HepG2 (cell line): Measurements from ENCODE around the gene ZSWIM6. TPM values are rescaled to one million over a fixed set of nuclear protein-coding genes. Genes with fewer than 3 reads are reported as not detected.

ENCODE experiments used
- ATAC-seq: fragments of 200-7000 bp; cut with Tn5 transposase; 3 replicates; pipeline ENCODE4 v1.9.1; 2020; ENCODE audit warnings: mild to moderate bottlenecking, moderate library complexity
- BruUV-seq: library from RNA; stranded (reverse); fragments of 400-500 nt; replicated peaks from 2 replicates; lab custom pipeline; 2021; lab: Mats Ljungman, UMichigan
- CTCF ChIA-PET: fragments of 300-600 bp; formaldehyde crosslinking; extraction: SDS; loops from one replicate; lab custom pipeline; 2021; ENCODE audit warnings: low total read pairs, inconsistent platforms, low intra/inter-chr PET ratio; lab: Yijun Ruan, JAX
- POLR2A ChIA-PET: fragments of 350-600 bp; sonication (Branson Sonifier 250); formaldehyde crosslinking; loops from one replicate; lab custom pipeline; 2020; ENCODE audit warnings: antibody characterized with exemption, inconsistent platforms; lab: Yijun Ruan, JAX
- DNase-seq: peaks from one replicate; pipeline ENCODE4 v3.0.0-alpha.2; 2015; ENCODE audit warnings: low spot score
- FAIRE-seq: peaks from 3 replicates; lab custom pipeline; 2011; peaks lifted over from hg19 to GRCh38; lab: Jason Lieb, UNC
- H2AFZ ChIP-seq: one replicate; pipeline ENCODE4 v1.6.1; 2011; ENCODE audit warnings: low read length, inconsistent platforms
- H3K27ac ChIP-seq: fragments of 300-600 bp; 3 replicates; pipeline ENCODE4 v1.8.0; 2011; ENCODE audit warnings: mixed run types, mild to moderate bottlenecking, mixed read lengths, low read length, inconsistent platforms; ENCODE audit not compliant: insufficient read depth; ENCODE audit errors: extremely low read length
- H3K27me3 ChIP-seq, 2 experiments: fragments of 200-600 bp in 1 of 2; 2 replicates in 1 of 2; 3 replicates in 1 of 2; pipeline versions ENCODE4 v1.6.0 to v1.8.0; 2011; ENCODE audit warnings: low read length in 2 of 2, mild to moderate bottlenecking in 2 of 2, moderate library complexity in 2 of 2, inconsistent platforms in 1 of 2; ENCODE audit not compliant: insufficient read depth in 2 of 2, control insufficient read depth in 1 of 2
- H3K36me3 ChIP-seq, 2 experiments: fragments of 200-600 bp in 1 of 2; replicated peaks in 1 of 2; 2 replicates in 1 of 2; 3 replicates in 1 of 2; pipeline versions ENCODE4 v1.5.1 to v1.8.0; 2011; ENCODE audit warnings: low read length in 2 of 2, inconsistent platforms in 1 of 2; ENCODE audit not compliant: insufficient read depth in 2 of 2, control insufficient read depth in 1 of 2
- H3K4me1 ChIP-seq: 2 replicates; pipeline ENCODE4 v1.5.1; 2012; ENCODE audit warnings: low read length, inconsistent platforms; ENCODE audit not compliant: insufficient read depth
- H3K4me2 ChIP-seq: 2 replicates; pipeline ENCODE4 v1.6.0; 2011; ENCODE audit warnings: low read depth, low read length, inconsistent platforms
- H3K4me3 ChIP-seq, 3 experiments: fragments of 200-600 bp in 1 of 3; sonication (generic), shearing (Covaris generic) in 1 of 3; replicated peaks in 1 of 3; 2 replicates each; pipeline ENCODE4 v1.5.1; 2011 to 2016; ENCODE audit warnings: low read length in 3 of 3, inconsistent platforms in 2 of 3, low read depth in 2 of 3, mild to moderate bottlenecking in 2 of 3, control low read depth in 1 of 3, mixed read lengths in 1 of 3; ENCODE audit not compliant: insufficient read depth in 1 of 3
- H3K79me2 ChIP-seq: one replicate; pipeline ENCODE4 v1.6.1; 2011; ENCODE audit warnings: low read length, inconsistent platforms; ENCODE audit not compliant: insufficient read depth
- H3K9ac ChIP-seq: 2 replicates; pipeline ENCODE4 v1.6.0; 2011; ENCODE audit warnings: mild to moderate bottlenecking, low read depth, low read length, inconsistent platforms; ENCODE audit not compliant: insufficient read depth
- H3K9me3 ChIP-seq: 2 replicates; pipeline ENCODE4 v1.5.1; 2012; ENCODE audit warnings: mild to moderate bottlenecking, low read length
- H4K20me1 ChIP-seq: 2 replicates; pipeline ENCODE4 v1.6.0; 2011; ENCODE audit warnings: inconsistent platforms, mild to moderate bottlenecking, low read length, moderate library complexity; ENCODE audit not compliant: insufficient read depth
- EHMT2 ChIP-seq: fragments of 200-600 bp; sonication (generic); IDR thresholded peaks from 2 replicates; pipeline ENCODE4 v1.7.0; 2017; ENCODE audit warnings: antibody characterized with exemption, low read depth, low read length, borderline replicate concordance
- FOXC1 ChIP-seq: sonication (generic); formaldehyde crosslinking; IDR thresholded peaks from 2 replicates; pipeline ENCODE4 v1.8.0; 2022; ENCODE audit warnings: mild to moderate bottlenecking, missing genetic modification reagents, borderline replicate concordance
- GPBP1L1 ChIP-seq: sonication (generic); formaldehyde crosslinking; IDR thresholded peaks from 2 replicates; pipeline ENCODE4 v1.5.0; 2020; ENCODE audit warnings: mild to moderate bottlenecking, missing genetic modification reagents
- HOXA9 ChIP-seq: sonication (generic); formaldehyde crosslinking; IDR thresholded peaks from 2 replicates; pipeline ENCODE4 v1.8.1; 2022; ENCODE audit warnings: missing genetic modification reagents, mild to moderate bottlenecking, moderate library complexity, borderline replicate concordance
- NFE2L1 ChIP-seq: sonication (generic); formaldehyde crosslinking; IDR thresholded peaks from 2 replicates; pipeline ENCODE4 v1.4.0; 2020; ENCODE audit warnings: missing genetic modification reagents, mild to moderate bottlenecking, borderline replicate concordance
- RBAK ChIP-seq: sonication (generic); formaldehyde crosslinking; IDR thresholded peaks from 2 replicates; pipeline ENCODE4 v1.5.1; 2020; ENCODE audit warnings: mild to moderate bottlenecking, missing genetic modification reagents
- TBX2 ChIP-seq: sonication (generic); formaldehyde crosslinking; IDR thresholded peaks from 2 replicates; pipeline ENCODE4 v1.5.0; 2020; ENCODE audit warnings: missing genetic modification reagents, mild to moderate bottlenecking, borderline replicate concordance
- THYN1 ChIP-seq: sonication (generic); formaldehyde crosslinking; IDR thresholded peaks from 2 replicates; pipeline ENCODE4 v1.8.1; 2023; ENCODE audit warnings: low read depth, mild to moderate bottlenecking, moderate library complexity, missing genetic modification reagents, borderline replicate concordance
- TSC22D2 ChIP-seq: sonication (generic); formaldehyde crosslinking; IDR thresholded peaks from 2 replicates; pipeline ENCODE4 v1.5.1; 2020; ENCODE audit warnings: missing genetic modification reagents, mild to moderate bottlenecking, borderline replicate concordance
- ZBTB7A ChIP-seq: sonication (generic); formaldehyde crosslinking; IDR thresholded peaks from 2 replicates; pipeline ENCODE4 v1.8.0; 2022; ENCODE audit warnings: mild to moderate bottlenecking, missing genetic modification reagents
- ZFP36L1 ChIP-seq: sonication (generic); formaldehyde crosslinking; IDR thresholded peaks from 2 replicates; pipeline ENCODE4 v1.8.0; 2022; ENCODE audit warnings: mild to moderate bottlenecking, missing genetic modification reagents, moderate library complexity
- ZFX ChIP-seq: sonication (generic); formaldehyde crosslinking; IDR thresholded peaks from 2 replicates; pipeline ENCODE4 v1.4.0; 2020; ENCODE audit warnings: mild to moderate bottlenecking, low read depth, missing genetic modification reagents, moderate library complexity
- WGBS: methylation state at CpG from one replicate; pipeline ENCODE4 v1.1.6; 2017; ENCODE audit warnings: low lambda C conversion rate; 5-methylcytosine and 5-hydroxymethylcytosine counted together
- in situ Hi-C: cut with HindIII; loops from 2 replicates; pipeline ENCODE4 v1.10.0; 2017; ENCODE audit warnings: low pct_unique_long_range_greater_than_20kb; ENCODE audit not compliant: extremely low pct_ligation_motif_present
- intact Hi-C: fragments of 100-400 bp; cut with micrococcal nuclease; formaldehyde crosslinking; loops from one replicate; pipeline ENCODE4 v1.10.0; 2022; ENCODE audit not compliant: unreplicated experiment
- polyA plus RNA-seq, 8 experiments: library from polyadenylated mRNA; depleted of rRNA in 3 of 8; stranded (reverse) in 7 of 8; unstranded in 1 of 8; fragments of >200 nt; fragmentation: Illumina TruSeq in 4 of 8; extraction: Trizol in 4 of 8; gene quantifications; 2 replicates each; pipeline versions ENCODE4 v1.2.1 to v1.2.3, GENCODE V29; 2011 to 2016; ENCODE audit warnings: low read depth in 4 of 8, missing spikeins in 1 of 8, mixed read lengths in 1 of 8; ENCODE audit not compliant: insufficient read depth in 1 of 8
- total RNA-seq, 5 experiments: library from RNA; depleted of rRNA; stranded (reverse); fragments of >200 nt; fragmentation: Illumina TruSeq; extraction: Trizol; gene quantifications; 2 replicates each; pipeline ENCODE4 v1.2.3, GENCODE V29; 2016; ENCODE audit warnings: low read depth in 1 of 5
- TF ChIP-seq, protein P1 (sequence below): IDR thresholded peaks from 2 replicates; pipeline ENCODE4 v1.6.1; 2018; ENCODE audit warnings: missing genetic modification reagents
- TF ChIP-seq, protein P2 (sequence below): sonication (generic); formaldehyde crosslinking; IDR thresholded peaks from 2 replicates; pipeline ENCODE4 v1.4.0; 2020; ENCODE audit warnings: missing genetic modification reagents, borderline replicate concordance
- TF ChIP-seq, protein P3 (sequence below): sonication (generic); formaldehyde crosslinking; IDR thresholded peaks from 2 replicates; pipeline ENCODE4; 2020; ENCODE audit warnings: missing genetic modification reagents, mild to moderate bottlenecking, borderline replicate concordance

The ZSWIM6 gene
- total and polyA plus RNA-seq, 2 of the 13 experiments (the other 11 are each of a cell fraction or from before 2014, with no cell fraction given), result 0.82 to 1.9 TPM

DNA sequence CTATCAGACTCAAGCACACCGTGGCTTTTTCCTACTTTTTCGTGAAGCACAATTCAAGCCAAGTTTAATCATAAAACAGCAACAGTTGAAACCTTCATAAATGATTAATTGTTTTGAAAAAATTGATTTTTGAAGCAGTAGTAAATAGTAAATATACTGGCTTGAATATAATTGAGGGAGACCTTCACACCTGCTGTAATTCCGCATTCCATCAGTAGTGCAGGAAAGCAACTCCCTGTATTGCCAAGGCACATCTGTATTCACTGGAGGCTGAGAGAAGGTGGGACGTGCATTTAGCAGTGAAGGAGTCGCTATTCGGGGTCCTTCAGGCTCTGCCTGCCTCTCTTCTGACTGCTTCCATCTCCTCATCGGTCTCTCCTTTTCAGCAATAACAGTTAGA is 203.8 kb downstream of the ZSWIM6 start (continued):
- TF ChIP-seq THYN1 (CRISPR knock-in tag), result no peak
- TF ChIP-seq, protein P1, sequence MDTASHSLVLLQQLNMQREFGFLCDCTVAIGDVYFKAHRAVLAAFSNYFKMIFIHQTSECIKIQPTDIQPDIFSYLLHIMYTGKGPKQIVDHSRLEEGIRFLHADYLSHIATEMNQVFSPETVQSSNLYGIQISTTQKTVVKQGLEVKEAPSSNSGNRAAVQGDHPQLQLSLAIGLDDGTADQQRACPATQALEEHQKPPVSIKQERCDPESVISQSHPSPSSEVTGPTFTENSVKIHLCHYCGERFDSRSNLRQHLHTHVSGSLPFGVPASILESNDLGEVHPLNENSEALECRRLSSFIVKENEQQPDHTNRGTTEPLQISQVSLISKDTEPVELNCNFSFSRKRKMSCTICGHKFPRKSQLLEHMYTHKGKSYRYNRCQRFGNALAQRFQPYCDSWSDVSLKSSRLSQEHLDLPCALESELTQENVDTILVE (CRISPR knock-in tag), result no peak
- TF ChIP-seq ZBTB7A, result no peak
- TF ChIP-seq, all 625 proteins: peak for 0

DNA sequence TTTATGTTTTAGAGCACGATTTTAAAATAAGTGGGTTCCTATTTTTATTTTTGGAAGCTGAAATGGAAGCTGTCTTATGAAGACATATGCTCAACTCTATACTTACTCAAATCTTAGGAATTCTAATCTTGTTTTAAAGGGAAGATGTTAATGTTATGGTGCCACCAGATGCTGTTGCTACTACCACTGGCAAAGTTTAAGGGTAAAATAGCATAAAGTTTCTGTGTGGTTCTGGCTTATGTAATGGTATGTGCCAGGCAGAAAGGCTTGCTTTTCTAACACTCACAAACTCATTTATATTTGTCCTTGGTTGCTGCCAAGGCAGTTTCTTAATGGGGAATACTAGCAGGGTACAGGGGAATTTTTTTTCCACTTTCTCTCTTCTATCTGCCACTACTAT is 204.9 kb downstream of the ZSWIM6 start:
- Histone ChIP-seq H3K4me1 (no peaks in the 10 kb centered on the region), H3K4me3 (no peak overlapping the region), H3K27me3 (no peaks in the 10 kb centered on the region), H3K79me2 (no peaks in the 10 kb centered on the region), H4K20me1 (no peaks in the 10 kb centered on the region), H2AFZ (no peak overlapping the region), H3K36me3 (no peaks in the 10 kb centered on the region), H3K4me2 (no peak overlapping the region), H3K27ac (no peak overlapping the region), H3K9ac (no peak overlapping the region), H3K9me3 (no peaks in the 10 kb centered on the region)
- POLR2A ChIA-PET, result no interaction called here
- no peak for TF ChIP-seq ZFX (CRISPR knock-in tag)
- TF ChIP-seq TSC22D2 (CRISPR knock-in tag), result no peak
- no peak for TF ChIP-seq HOXA9 (CRISPR knock-in tag)
- TF ChIP-seq NFE2L1, result no peak
- TF ChIP-seq, protein P2, sequence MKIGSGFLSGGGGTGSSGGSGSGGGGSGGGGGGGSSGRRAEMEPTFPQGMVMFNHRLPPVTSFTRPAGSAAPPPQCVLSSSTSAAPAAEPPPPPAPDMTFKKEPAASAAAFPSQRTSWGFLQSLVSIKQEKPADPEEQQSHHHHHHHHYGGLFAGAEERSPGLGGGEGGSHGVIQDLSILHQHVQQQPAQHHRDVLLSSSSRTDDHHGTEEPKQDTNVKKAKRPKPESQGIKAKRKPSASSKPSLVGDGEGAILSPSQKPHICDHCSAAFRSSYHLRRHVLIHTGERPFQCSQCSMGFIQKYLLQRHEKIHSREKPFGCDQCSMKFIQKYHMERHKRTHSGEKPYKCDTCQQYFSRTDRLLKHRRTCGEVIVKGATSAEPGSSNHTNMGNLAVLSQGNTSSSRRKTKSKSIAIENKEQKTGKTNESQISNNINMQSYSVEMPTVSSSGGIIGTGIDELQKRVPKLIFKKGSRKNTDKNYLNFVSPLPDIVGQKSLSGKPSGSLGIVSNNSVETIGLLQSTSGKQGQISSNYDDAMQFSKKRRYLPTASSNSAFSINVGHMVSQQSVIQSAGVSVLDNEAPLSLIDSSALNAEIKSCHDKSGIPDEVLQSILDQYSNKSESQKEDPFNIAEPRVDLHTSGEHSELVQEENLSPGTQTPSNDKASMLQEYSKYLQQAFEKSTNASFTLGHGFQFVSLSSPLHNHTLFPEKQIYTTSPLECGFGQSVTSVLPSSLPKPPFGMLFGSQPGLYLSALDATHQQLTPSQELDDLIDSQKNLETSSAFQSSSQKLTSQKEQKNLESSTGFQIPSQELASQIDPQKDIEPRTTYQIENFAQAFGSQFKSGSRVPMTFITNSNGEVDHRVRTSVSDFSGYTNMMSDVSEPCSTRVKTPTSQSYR (CRISPR knock-in tag), result no peak
- TF ChIP-seq GPBP1L1 (CRISPR knock-in tag), result no peak
- no peak for TF ChIP-seq FOXC1 (CRISPR knock-in tag)
- no peak for TF ChIP-seq ZFP36L1 (CRISPR knock-in tag)
- TF ChIP-seq EHMT2, result no peak
- no peak for TF ChIP-seq RBAK
- TF ChIP-seq TBX2 (CRISPR knock-in tag), result no peak
- TF ChIP-seq, protein P3, sequence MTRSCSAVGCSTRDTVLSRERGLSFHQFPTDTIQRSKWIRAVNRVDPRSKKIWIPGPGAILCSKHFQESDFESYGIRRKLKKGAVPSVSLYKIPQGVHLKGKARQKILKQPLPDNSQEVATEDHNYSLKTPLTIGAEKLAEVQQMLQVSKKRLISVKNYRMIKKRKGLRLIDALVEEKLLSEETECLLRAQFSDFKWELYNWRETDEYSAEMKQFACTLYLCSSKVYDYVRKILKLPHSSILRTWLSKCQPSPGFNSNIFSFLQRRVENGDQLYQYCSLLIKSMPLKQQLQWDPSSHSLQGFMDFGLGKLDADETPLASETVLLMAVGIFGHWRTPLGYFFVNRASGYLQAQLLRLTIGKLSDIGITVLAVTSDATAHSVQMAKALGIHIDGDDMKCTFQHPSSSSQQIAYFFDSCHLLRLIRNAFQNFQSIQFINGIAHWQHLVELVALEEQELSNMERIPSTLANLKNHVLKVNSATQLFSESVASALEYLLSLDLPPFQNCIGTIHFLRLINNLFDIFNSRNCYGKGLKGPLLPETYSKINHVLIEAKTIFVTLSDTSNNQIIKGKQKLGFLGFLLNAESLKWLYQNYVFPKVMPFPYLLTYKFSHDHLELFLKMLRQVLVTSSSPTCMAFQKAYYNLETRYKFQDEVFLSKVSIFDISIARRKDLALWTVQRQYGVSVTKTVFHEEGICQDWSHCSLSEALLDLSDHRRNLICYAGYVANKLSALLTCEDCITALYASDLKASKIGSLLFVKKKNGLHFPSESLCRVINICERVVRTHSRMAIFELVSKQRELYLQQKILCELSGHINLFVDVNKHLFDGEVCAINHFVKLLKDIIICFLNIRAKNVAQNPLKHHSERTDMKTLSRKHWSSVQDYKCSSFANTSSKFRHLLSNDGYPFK (CRISPR knock-in tag), result no peak
- FAIRE-seq (no peak), DNase-seq (no peak), ATAC-seq (no peak)
- WGBS, result 54% methylated on average over 1 of the region's 1 CpG
- intact Hi-C loops (no loop called here), in situ Hi-C loops (no loop called here)
- CTCF ChIA-PET, result no interaction called here
- BruUV-seq, result no TSS peak
